WTC11 (cell line): Measurements from ENCODE around the gene PARD6A. TPM values are rescaled to one million over a fixed set of nuclear protein-coding genes. Genes with fewer than 3 reads are reported as not detected.

Source experiments
- AFF4 ChIP-seq: sonication (generic); formaldehyde crosslinking; IDR thresholded peaks from 2 replicates; pipeline ENCODE4 v1.8.1; 2023; ENCODE audit warnings: mild to moderate bottlenecking, missing genetic modification reagents, borderline replicate concordance
- ATF3 ChIP-seq: sonication (generic); formaldehyde crosslinking; conservative IDR thresholded peaks from 2 replicates; pipeline ENCODE4 v1.8.1; 2022; ENCODE audit warnings: mild to moderate bottlenecking, missing genetic modification reagents
- CREB1 ChIP-seq: sonication (generic); formaldehyde crosslinking; IDR thresholded peaks from 2 replicates; pipeline ENCODE4 v1.8.0; 2023; ENCODE audit warnings: mild to moderate bottlenecking, missing genetic modification reagents
- ELF4 ChIP-seq: sonication (generic); formaldehyde crosslinking; IDR thresholded peaks from 2 replicates; pipeline ENCODE4 v1.8.1; 2022; ENCODE audit warnings: low read depth, mild to moderate bottlenecking, moderate library complexity, missing genetic modification reagents
- GABPB1 ChIP-seq: sonication (generic); formaldehyde crosslinking; IDR thresholded peaks from 2 replicates; pipeline ENCODE4 v1.8.1; 2023; ENCODE audit warnings: mild to moderate bottlenecking, missing genetic modification reagents
- JUN ChIP-seq: sonication (generic); formaldehyde crosslinking; IDR thresholded peaks from 2 replicates; pipeline ENCODE4 v1.8.0; 2023; ENCODE audit warnings: mild to moderate bottlenecking, missing genetic modification reagents
- MYBL2 ChIP-seq: sonication (generic); formaldehyde crosslinking; IDR thresholded peaks from 2 replicates; pipeline ENCODE4 v1.8.1; 2023; ENCODE audit warnings: mild to moderate bottlenecking, moderate library complexity, missing genetic modification reagents
- NFATC4 ChIP-seq: fragments of 250-450 bp; sonication (Bioruptor Pico); IDR thresholded peaks from 2 replicates; pipeline ENCODE4 v1.9.0; 2021; ENCODE audit warnings: mild to moderate bottlenecking
- SMAD4 ChIP-seq: sonication (generic); formaldehyde crosslinking; IDR thresholded peaks from 2 replicates; pipeline ENCODE4 v1.8.0; 2022; ENCODE audit warnings: mild to moderate bottlenecking, missing genetic modification reagents
- TCF7 ChIP-seq: sonication (generic); formaldehyde crosslinking; IDR thresholded peaks from 2 replicates; pipeline ENCODE4 v1.8.0; 2022; ENCODE audit warnings: mild to moderate bottlenecking, low read depth, missing genetic modification reagents, moderate library complexity
- ZMAT4 ChIP-seq: fragments of 250-450 bp; sonication (Bioruptor Pico); IDR thresholded peaks from 2 replicates; pipeline ENCODE4 v1.9.0; 2021; ENCODE audit warnings: mild to moderate bottlenecking
- ZNF219 ChIP-seq: sonication (generic); formaldehyde crosslinking; IDR thresholded peaks from 2 replicates; pipeline ENCODE4 v1.8.0; 2023; ENCODE audit warnings: missing genetic modification reagents, mild to moderate bottlenecking, borderline replicate concordance
- ZNF425 ChIP-seq: fragments of 250-450 bp; sonication (Bioruptor Pico); conservative IDR thresholded peaks from 2 replicates; pipeline ENCODE4 v1.9.0; 2021; ENCODE audit warnings: mild to moderate bottlenecking
- ZNF671 ChIP-seq: fragments of 250-450 bp; sonication (Bioruptor Pico); IDR thresholded peaks from 2 replicates; pipeline ENCODE4 v1.8.0; 2021; ENCODE audit warnings: mild to moderate bottlenecking
- total RNA-seq: library from RNA; stranded (reverse); gene quantifications from 3 replicates; pipeline ENCODE4 v1.2.3, GENCODE V29; 2021
- TF ChIP-seq, protein P1 (sequence below): sonication (generic); formaldehyde crosslinking; IDR thresholded peaks from 2 replicates; pipeline ENCODE4 v1.8.1; 2022; ENCODE audit warnings: mild to moderate bottlenecking, moderate library complexity, missing genetic modification reagents
- TF ChIP-seq, protein P2 (sequence below): sonication (generic); formaldehyde crosslinking; IDR thresholded peaks from 2 replicates; pipeline ENCODE4 v1.8.0; 2022; ENCODE audit warnings: mild to moderate bottlenecking, missing genetic modification reagents
- TF ChIP-seq, protein P3 (sequence below): sonication (generic); formaldehyde crosslinking; IDR thresholded peaks from 2 replicates; pipeline ENCODE4 v1.8.1; 2022; ENCODE audit warnings: low read depth, missing genetic modification reagents, borderline replicate concordance
- TF ChIP-seq, protein P4 (sequence below): fragments of 250-450 bp; sonication (Bioruptor Pico); IDR thresholded peaks from 2 replicates; pipeline ENCODE4 v1.9.0; 2021; ENCODE audit warnings: mild to moderate bottlenecking, borderline replicate concordance
- TF ChIP-seq, protein P5 (sequence below): sonication (generic); formaldehyde crosslinking; IDR thresholded peaks from 2 replicates; pipeline ENCODE4 v1.8.0; 2023; ENCODE audit warnings: missing genetic modification reagents
- TF ChIP-seq, protein P6 (sequence below): sonication (generic); formaldehyde crosslinking; IDR thresholded peaks from 2 replicates; pipeline ENCODE4 v1.8.1; 2023; ENCODE audit warnings: mild to moderate bottlenecking, missing genetic modification reagents

PARD6A gene
- total RNA-seq, 1 experiment from 2014 or later: 17.1 TPM

- TF ChIP-seq, protein P1, sequence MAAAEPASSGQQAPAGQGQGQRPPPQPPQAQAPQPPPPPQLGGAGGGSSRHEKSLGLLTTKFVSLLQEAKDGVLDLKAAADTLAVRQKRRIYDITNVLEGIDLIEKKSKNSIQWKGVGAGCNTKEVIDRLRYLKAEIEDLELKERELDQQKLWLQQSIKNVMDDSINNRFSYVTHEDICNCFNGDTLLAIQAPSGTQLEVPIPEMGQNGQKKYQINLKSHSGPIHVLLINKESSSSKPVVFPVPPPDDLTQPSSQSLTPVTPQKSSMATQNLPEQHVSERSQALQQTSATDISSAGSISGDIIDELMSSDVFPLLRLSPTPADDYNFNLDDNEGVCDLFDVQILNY (CRISPR knock-in tag): 0 out of 2 replicates have a peak, but pooled peaks have one; percentile 27
- TF ChIP-seq, protein P2, sequence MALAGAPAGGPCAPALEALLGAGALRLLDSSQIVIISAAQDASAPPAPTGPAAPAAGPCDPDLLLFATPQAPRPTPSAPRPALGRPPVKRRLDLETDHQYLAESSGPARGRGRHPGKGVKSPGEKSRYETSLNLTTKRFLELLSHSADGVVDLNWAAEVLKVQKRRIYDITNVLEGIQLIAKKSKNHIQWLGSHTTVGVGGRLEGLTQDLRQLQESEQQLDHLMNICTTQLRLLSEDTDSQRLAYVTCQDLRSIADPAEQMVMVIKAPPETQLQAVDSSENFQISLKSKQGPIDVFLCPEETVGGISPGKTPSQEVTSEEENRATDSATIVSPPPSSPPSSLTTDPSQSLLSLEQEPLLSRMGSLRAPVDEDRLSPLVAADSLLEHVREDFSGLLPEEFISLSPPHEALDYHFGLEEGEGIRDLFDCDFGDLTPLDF (CRISPR knock-in tag): no peak
- TF ChIP-seq, protein P3, sequence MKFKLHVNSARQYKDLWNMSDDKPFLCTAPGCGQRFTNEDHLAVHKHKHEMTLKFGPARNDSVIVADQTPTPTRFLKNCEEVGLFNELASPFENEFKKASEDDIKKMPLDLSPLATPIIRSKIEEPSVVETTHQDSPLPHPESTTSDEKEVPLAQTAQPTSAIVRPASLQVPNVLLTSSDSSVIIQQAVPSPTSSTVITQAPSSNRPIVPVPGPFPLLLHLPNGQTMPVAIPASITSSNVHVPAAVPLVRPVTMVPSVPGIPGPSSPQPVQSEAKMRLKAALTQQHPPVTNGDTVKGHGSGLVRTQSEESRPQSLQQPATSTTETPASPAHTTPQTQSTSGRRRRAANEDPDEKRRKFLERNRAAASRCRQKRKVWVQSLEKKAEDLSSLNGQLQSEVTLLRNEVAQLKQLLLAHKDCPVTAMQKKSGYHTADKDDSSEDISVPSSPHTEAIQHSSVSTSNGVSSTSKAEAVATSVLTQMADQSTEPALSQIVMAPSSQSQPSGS (CRISPR knock-in tag): no peak
- no peak for TF ChIP-seq TCF7 (CRISPR knock-in tag)
- TF ChIP-seq CREB1 (CRISPR knock-in tag): no peak
- TF ChIP-seq AFF4 (CRISPR knock-in tag): no peak
- TF ChIP-seq SMAD4 (CRISPR knock-in tag): no peak
- TF ChIP-seq ZNF219 (CRISPR knock-in tag): peak; percentile 64; the same call in 1 of the 2 replicates
- TF ChIP-seq ZNF671: no peak
- TF ChIP-seq MYBL2: no peak
- 0 out of 2 replicates have a peak, but pooled peaks have one; percentile 27 for TF ChIP-seq JUN (CRISPR knock-in tag)
- no peak for TF ChIP-seq NFATC4
- TF ChIP-seq, protein P4, sequence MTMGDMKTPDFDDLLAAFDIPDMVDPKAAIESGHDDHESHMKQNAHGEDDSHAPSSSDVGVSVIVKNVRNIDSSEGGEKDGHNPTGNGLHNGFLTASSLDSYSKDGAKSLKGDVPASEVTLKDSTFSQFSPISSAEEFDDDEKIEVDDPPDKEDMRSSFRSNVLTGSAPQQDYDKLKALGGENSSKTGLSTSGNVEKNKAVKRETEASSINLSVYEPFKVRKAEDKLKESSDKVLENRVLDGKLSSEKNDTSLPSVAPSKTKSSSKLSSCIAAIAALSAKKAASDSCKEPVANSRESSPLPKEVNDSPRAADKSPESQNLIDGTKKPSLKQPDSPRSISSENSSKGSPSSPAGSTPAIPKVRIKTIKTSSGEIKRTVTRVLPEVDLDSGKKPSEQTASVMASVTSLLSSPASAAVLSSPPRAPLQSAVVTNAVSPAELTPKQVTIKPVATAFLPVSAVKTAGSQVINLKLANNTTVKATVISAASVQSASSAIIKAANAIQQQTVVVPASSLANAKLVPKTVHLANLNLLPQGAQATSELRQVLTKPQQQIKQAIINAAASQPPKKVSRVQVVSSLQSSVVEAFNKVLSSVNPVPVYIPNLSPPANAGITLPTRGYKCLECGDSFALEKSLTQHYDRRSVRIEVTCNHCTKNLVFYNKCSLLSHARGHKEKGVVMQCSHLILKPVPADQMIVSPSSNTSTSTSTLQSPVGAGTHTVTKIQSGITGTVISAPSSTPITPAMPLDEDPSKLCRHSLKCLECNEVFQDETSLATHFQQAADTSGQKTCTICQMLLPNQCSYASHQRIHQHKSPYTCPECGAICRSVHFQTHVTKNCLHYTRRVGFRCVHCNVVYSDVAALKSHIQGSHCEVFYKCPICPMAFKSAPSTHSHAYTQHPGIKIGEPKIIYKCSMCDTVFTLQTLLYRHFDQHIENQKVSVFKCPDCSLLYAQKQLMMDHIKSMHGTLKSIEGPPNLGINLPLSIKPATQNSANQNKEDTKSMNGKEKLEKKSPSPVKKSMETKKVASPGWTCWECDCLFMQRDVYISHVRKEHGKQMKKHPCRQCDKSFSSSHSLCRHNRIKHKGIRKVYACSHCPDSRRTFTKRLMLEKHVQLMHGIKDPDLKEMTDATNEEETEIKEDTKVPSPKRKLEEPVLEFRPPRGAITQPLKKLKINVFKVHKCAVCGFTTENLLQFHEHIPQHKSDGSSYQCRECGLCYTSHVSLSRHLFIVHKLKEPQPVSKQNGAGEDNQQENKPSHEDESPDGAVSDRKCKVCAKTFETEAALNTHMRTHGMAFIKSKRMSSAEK (CRISPR knock-in tag): no peak
- no peak for TF ChIP-seq ATF3
- TF ChIP-seq ZNF425 (CRISPR knock-in tag): no peak
- no peak for TF ChIP-seq GABPB1 (CRISPR knock-in tag)
- TF ChIP-seq, protein P5, sequence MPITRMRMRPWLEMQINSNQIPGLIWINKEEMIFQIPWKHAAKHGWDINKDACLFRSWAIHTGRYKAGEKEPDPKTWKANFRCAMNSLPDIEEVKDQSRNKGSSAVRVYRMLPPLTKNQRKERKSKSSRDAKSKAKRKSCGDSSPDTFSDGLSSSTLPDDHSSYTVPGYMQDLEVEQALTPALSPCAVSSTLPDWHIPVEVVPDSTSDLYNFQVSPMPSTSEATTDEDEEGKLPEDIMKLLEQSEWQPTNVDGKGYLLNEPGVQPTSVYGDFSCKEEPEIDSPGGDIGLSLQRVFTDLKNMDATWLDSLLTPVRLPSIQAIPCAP (CRISPR knock-in tag): no peak; the same call in 1 of the 2 replicates
- TF ChIP-seq, protein P6, sequence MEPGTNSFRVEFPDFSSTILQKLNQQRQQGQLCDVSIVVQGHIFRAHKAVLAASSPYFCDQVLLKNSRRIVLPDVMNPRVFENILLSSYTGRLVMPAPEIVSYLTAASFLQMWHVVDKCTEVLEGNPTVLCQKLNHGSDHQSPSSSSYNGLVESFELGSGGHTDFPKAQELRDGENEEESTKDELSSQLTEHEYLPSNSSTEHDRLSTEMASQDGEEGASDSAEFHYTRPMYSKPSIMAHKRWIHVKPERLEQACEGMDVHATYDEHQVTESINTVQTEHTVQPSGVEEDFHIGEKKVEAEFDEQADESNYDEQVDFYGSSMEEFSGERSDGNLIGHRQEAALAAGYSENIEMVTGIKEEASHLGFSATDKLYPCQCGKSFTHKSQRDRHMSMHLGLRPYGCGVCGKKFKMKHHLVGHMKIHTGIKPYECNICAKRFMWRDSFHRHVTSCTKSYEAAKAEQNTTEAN (CRISPR knock-in tag): 0 out of 2 replicates have a peak, but pooled peaks have one; percentile 26
- TF ChIP-seq ELF4 (CRISPR knock-in tag): no peak
- no peak for TF ChIP-seq ZMAT4 (CRISPR knock-in tag)
These were observed 471 bp downstream of the PARD6A start (continued) for GRCh38 chr16:67661101-67661761.
